NCI-H69 (cell line): Measurements from ENCODE around the gene OOSP4A.
"Not testable (repeated sequence)": the region's sequence is repeated elsewhere in the genome, so short reads cannot be mapped to it uniquely, and the experiment has no call there.

Experiments used
- DNase-seq: peaks from one replicate; lab custom pipeline; 2025; lab: John Stamatoyannopoulos, UW

OOSP4A gene

DNA sequence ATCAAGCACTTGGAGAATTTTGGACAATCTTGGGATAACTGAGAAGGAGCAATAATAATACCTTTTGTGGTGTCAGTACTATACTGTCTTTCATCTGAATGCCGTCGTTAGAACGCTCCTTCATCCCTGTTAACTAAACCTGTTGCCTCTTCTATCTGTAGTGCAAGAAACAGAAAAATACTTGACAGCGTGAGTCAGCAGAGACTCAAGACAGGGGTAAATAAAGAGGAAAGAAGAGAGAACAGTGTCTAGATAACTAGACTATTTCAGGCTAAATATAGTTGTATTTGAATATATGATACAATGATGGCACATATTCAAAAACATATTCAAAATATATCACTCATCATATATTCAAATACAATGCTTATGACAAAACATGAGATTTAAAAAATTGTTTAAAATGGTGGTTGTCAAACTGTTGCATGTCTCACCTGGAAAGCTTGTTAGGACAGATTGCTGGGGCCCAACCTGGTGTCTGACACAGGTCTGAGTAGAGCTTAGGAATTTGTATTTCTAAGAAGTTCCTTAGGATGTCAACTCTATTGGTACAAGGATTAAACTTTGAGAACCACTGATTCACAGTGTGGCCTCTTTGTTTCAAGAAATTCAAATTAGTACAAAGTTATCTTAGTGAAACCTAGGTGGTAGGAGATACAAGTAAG, 17.4 kb downstream of the OOSP4A start:
- no peak for DNase-seq

DNA sequence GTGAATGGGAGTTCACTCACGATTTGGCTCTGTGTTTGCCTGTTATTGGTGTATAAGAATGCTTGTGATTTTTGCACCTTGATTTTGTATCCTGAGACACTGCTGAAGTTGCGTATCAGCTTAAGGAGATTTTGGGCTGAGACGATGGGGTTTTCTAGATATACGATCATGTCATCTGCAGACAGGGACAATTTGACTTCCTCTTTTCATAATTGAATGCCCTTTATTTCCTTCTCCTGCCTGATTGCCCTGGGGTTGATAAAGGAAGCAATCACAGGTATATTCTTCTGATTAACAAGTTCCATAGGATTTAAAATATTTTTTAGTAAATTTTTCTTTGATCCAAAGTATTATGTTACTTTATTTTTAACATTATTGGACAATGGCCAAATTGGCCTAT, 18.2 kb downstream of the OOSP4A start:
- DNase-seq, result not testable (repeated sequence)

DNA sequence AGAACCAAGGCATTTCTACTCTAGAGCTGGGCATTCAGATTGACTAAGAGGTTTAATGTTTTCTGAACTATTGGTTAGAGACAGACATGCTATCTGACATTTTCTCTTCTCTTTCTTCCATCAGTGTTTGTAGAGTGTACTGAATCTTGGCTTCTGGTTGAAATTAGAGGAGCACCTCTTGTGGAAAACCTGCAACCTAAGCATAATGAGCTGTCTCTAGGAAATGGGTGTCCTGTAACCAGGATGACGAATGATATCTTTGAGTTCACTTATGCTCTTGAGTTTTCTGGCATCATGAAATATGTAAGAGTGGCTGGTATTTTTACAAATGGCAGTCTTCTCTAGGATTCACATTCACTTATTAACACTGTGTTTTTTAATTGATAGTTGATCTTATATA, 19.4 kb downstream of the OOSP4A start:
- no peak for DNase-seq

DNA sequence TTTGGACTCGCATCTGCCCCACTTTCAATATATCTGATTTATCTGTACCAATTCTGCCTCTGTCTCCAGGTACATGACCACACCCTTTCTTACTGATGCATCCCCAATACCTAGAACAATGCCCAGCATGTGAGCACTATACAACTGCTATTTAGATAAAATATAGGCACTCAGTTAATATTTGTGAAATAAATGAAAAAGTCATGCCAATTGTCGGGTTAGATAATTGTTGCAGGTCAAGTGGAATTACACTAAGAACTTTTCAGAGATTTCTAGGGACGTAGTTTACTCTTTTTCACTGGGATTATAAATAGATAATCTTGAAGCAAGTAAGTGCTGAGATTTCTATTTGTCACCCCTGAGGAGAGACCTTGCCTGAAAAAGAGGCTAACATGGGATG, 20.5 kb downstream of the OOSP4A start:
- DNase-seq, result no peak

DNA sequence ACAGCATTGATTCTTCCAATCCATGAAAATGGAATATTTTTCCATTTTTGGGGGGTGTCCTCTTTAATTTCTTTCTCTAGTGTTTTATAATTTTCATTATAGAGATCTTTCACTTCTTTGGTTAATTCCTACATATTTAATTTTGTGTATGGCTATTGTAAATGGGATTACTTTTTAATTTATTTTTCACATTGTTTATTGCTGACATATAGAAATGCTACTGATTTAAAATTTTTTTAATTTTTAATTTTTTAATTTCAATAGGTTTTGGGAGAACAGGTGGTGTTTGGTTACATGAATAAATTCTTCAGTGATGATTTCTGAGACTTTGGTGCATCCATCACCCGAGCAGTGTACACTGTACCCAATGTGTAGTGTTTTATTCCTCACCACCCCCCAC, 26.6 kb downstream of the OOSP4A start:
- DNase-seq, result no peak

DNA sequence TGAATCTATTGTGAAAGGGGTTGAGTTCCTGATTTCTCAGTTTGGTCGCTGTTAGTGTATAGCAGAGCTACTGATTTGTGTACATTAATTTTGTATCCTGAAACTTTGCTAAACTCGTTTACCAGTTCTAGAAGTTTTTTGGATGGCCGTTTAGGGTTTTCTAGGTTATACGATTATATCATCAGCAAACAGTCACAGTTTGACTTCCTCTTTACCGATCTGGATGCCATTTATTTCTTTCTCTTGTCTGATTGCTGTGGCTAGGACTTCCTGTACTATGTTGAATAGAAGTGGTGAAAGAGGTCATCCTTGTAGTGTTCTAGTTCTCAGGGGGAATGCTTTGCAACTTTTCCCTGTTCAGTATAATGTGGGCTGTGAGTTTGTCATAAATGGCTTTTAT, 28.6 kb downstream of the OOSP4A start:
- no peak for DNase-seq

DNA sequence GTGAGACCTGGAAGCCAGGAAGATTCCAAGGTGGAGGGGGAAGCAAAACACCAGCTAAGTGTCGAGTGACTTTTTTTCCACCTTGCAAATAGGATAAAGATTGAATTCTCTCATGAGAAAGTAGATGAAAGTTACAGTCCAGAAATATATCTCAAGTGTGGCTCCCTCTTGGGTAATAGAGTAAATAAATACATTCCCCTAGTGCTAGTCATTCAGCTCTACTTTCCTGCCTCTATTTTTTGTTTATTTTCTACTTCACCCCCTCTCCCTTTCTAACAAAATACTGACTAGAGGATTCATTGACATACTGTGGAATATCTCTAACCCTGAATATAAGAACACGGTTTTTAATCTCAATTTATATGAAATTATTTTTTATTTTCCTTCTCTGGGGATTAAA, 34.0 kb downstream of the OOSP4A start:
- DNase-seq, result no peak

DNA sequence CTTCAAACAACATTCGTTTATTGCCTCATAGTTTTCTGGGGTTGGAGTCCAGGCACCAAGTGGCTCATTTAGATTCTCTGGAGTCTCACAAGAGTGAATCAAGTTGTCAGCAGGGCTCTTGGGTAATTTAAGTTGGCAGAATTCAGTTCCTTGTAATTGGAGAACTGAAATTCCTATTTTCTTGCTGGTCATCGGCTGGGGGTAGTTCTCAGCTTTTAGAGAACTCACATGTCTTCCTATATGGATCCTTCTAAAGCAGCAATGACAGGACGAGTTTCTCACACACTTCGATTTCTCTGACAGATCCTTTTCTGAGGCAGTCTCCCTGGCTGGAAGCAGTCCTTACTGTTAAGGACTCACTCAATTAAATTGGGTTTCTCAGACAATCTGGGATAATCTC, 35.9 kb downstream of the OOSP4A start:
- DNase-seq, result no peak

DNA sequence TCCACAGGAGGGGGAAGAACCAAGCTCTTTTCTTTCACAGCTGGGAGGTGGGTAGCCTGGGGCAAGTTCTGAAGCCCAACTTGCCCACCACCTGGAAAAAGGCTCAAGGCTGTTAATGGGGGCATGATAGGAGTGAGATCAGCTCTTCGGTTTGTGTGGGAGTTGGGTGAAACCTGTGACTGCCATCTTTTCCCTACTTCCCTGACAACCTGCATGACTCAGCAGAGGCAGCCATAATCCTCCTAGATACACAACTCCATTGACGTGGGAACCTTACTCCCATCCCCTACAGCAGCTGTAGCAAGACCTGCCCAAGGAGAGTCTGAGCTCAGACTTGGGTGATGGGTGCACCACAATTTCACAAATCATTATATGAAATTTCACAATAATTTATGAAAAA, 39.9 kb downstream of the OOSP4A start:
- no peak for DNase-seq

DNA sequence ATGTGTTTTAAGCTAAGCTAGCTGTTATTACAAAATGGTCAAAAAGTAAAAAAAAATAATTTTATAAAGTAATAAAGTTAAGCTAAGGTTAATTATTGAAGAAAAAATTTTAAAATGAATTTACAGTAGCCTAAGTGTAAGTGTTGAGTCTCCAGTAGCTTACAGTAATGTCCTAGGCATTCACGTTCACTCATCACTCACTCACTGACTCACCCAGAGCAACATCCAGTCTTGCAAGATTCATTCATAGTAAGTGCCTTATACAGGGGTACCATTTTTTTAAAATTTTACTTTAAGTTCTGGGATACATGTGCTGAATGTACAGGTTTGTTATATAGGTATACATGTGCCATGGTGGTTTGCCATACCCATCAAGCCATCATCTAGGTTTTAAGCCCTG, 41.5 kb downstream of the OOSP4A start:
- no peak for DNase-seq

DNA sequence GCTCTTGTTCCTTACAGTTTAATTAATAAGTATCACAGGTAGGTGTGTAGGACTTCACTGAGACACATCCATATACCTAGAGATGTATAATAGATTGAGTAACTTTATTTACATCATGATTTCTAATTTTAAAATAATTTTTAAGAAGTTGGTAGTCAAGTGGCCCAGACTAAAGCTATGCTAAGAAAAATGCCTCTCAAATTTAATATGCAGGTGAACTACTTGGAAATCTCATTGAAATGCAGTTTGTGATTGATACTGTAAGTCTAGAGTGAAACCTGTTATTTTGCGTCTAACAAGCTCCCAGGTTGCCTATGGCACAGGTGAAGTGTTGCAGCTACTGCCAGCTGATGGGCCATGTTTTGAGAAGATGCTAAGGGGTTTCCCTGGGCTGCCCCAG, 53.0 kb downstream of the OOSP4A start, which contains the start of gene OOSP4B:
TSS of gene OOSP4B (plus strand) at position 301 of the 400 bp plus-strand sequence.
- DNase-seq, result no peak

DNA sequence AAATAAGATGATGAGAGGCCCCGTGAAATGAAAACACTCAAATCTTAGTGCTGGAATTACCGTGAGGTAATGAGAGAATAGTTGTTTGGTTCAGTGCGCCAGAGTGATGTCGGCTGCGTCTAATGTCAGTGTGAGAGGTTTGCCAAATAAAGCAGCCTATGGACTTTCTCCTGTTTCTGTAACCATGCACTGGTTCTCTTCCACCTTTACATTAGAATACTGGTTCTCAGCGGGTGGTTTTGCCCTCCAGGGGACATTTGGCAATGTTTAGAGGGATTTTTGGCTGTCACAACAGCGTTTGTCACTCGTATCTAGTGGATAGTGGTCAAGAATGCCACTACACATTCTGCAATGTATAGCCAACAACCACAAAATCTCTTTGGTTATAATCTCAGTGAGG, 54.2 kb downstream of the OOSP4A start:
- no peak for DNase-seq
